ENCODE data around the gene CEP152.
"Not testable (repeated sequence)": the region's sequence is repeated elsewhere in the genome, so short reads cannot be mapped to it uniquely, and the experiment has no call there.

CEP152 gene

GRCh38 chr15:48810414-48811324, at the start of gene CEP152:
TSS of gene CEP152 (minus strand) at chr15:48811069. CDS start at chr15:48805649, 5,420 bp downstream.
- H3K27me3 ChIP-seq (ENCODE audit: control insufficient read depth in 2 of 2, insufficient read depth in 2 of 2, low read length in 2 of 2), result no peaks in the 10 kb centered on the region
- peaks cover 0 to 10% of the 10 kb centered on the region in 2 donors for H3K4me1 ChIP-seq (ENCODE audit: control insufficient read depth in 2 of 2, insufficient read depth in 2 of 2, low read length in 2 of 2)
- peak within 1 kb of the TSS; percentile 52 to 83 for H3K9ac ChIP-seq (ENCODE audit: low read depth in 1 of 2, low read length in 2 of 2)
- no peaks in the 10 kb centered on the region for H3K36me3 ChIP-seq (ENCODE audit: control insufficient read depth in 2 of 2, insufficient read depth in 2 of 2, low read length in 2 of 2)
- H3K27ac ChIP-seq (ENCODE audit: low read depth in 2 of 2, low read length in 2 of 2), result peak within 1 kb of the TSS; percentile 38 to 62
- no peaks in the 10 kb centered on the region for H3K9me3 ChIP-seq (ENCODE audit: control insufficient read depth in 2 of 2, low read length in 2 of 2)
- peak within 1 kb of the TSS; percentile 75 to 91 for H3K4me3 ChIP-seq (ENCODE audit: low read length in 2 of 2)

- no peaks in the 10 kb centered on the region for H3K9me3 ChIP-seq (ENCODE audit: control insufficient read depth in 2 of 2, low read length in 2 of 2)
- H3K27ac ChIP-seq (ENCODE audit: low read depth in 2 of 2, low read length in 2 of 2), result no peak overlapping the region
- H3K36me3 ChIP-seq (ENCODE audit: control insufficient read depth in 2 of 2, insufficient read depth in 2 of 2, low read length in 2 of 2), result no peaks in the 10 kb centered on the region
- no peak overlapping the region for H3K4me3 ChIP-seq (ENCODE audit: low read length in 2 of 2)
- H3K4me1 ChIP-seq (ENCODE audit: control insufficient read depth in 2 of 2, insufficient read depth in 2 of 2, low read length in 2 of 2), result peaks cover 0 to 4% of the 10 kb centered on the region in 2 donors
- no peaks in the 10 kb centered on the region for H3K27me3 ChIP-seq (ENCODE audit: control insufficient read depth in 2 of 2, insufficient read depth in 2 of 2, low read length in 2 of 2)
- H3K9ac ChIP-seq (ENCODE audit: low read depth in 1 of 2, low read length in 2 of 2), result no peak overlapping the region
These were observed 48.6 kb upstream of the CEP152 start for GRCh38 chr15:48859426-48859825.

GRCh38 chr15:48858401-48858800, 47.5 kb upstream of the CEP152 start:
- Histone ChIP-seq H3K27me3 (ENCODE audit: control insufficient read depth in 2 of 2, insufficient read depth in 2 of 2, low read length in 2 of 2) (no peaks in the 10 kb centered on the region), H3K36me3 (ENCODE audit: control insufficient read depth in 2 of 2, insufficient read depth in 2 of 2, low read length in 2 of 2) (no peaks in the 10 kb centered on the region), H3K9me3 (ENCODE audit: control insufficient read depth in 2 of 2, low read length in 2 of 2) (no peaks in the 10 kb centered on the region), H3K4me3 (ENCODE audit: low read length in 2 of 2) (no peak overlapping the region), H3K27ac (ENCODE audit: low read depth in 2 of 2, low read length in 2 of 2) (no peak overlapping the region), H3K4me1 (ENCODE audit: control insufficient read depth in 2 of 2, insufficient read depth in 2 of 2, low read length in 2 of 2) (peaks cover 0 to 4% of the 10 kb centered on the region in 2 donors), H3K9ac (ENCODE audit: low read depth in 1 of 2, low read length in 2 of 2) (no peak overlapping the region)

GRCh38 chr15:48856942-48857341, 46.1 kb upstream of the CEP152 start:
- no peaks in the 10 kb centered on the region for H3K36me3 ChIP-seq (ENCODE audit: control insufficient read depth in 2 of 2, insufficient read depth in 2 of 2, low read length in 2 of 2)
- no peak overlapping the region for H3K9ac ChIP-seq (ENCODE audit: low read depth in 1 of 2, low read length in 2 of 2)
- peaks cover 0 to 4% of the 10 kb centered on the region in 2 donors for H3K4me1 ChIP-seq (ENCODE audit: control insufficient read depth in 2 of 2, insufficient read depth in 2 of 2, low read length in 2 of 2)
- no peak overlapping the region for H3K27ac ChIP-seq (ENCODE audit: low read depth in 2 of 2, low read length in 2 of 2)
- no peaks in the 10 kb centered on the region for H3K27me3 ChIP-seq (ENCODE audit: control insufficient read depth in 2 of 2, insufficient read depth in 2 of 2, low read length in 2 of 2)
- no peak overlapping the region for H3K4me3 ChIP-seq (ENCODE audit: low read length in 2 of 2)
- no peaks in the 10 kb centered on the region for H3K9me3 ChIP-seq (ENCODE audit: control insufficient read depth in 2 of 2, low read length in 2 of 2)

GRCh38 chr15:48855501-48856440, 44.9 kb upstream of the CEP152 start:
- Histone ChIP-seq H3K9ac (ENCODE audit: low read depth in 1 of 2, low read length in 2 of 2) (no peak overlapping the region), H3K4me3 (ENCODE audit: low read length in 2 of 2) (no peak overlapping the region), H3K4me1 (ENCODE audit: control insufficient read depth in 2 of 2, insufficient read depth in 2 of 2, low read length in 2 of 2) (peaks cover 0 to 4% of the 10 kb centered on the region in 2 donors), H3K27me3 (ENCODE audit: control insufficient read depth in 2 of 2, insufficient read depth in 2 of 2, low read length in 2 of 2) (no peaks in the 10 kb centered on the region), H3K27ac (ENCODE audit: low read depth in 2 of 2, low read length in 2 of 2) (no peak overlapping the region), H3K36me3 (ENCODE audit: control insufficient read depth in 2 of 2, insufficient read depth in 2 of 2, low read length in 2 of 2) (no peaks in the 10 kb centered on the region), H3K9me3 (ENCODE audit: control insufficient read depth in 2 of 2, low read length in 2 of 2) (no peaks in the 10 kb centered on the region)

- not testable (repeated sequence) for H3K27me3 ChIP-seq (ENCODE audit: control insufficient read depth in 2 of 2, insufficient read depth in 2 of 2, low read length in 2 of 2); H3K36me3 ChIP-seq (ENCODE audit: control insufficient read depth in 2 of 2, insufficient read depth in 2 of 2, low read length in 2 of 2); H3K4me1 ChIP-seq (ENCODE audit: control insufficient read depth in 2 of 2, insufficient read depth in 2 of 2, low read length in 2 of 2); H3K27ac ChIP-seq (ENCODE audit: low read depth in 2 of 2, low read length in 2 of 2); H3K9me3 ChIP-seq (ENCODE audit: control insufficient read depth in 2 of 2, low read length in 2 of 2); H3K9ac ChIP-seq (ENCODE audit: low read depth in 1 of 2, low read length in 2 of 2); H3K4me3 ChIP-seq (ENCODE audit: low read length in 2 of 2)
These were observed 43.6 kb upstream of the CEP152 start for GRCh38 chr15:48854434-48854833.

GRCh38 chr15:48851956-48852355, 41.1 kb upstream of the CEP152 start:
- H3K9ac ChIP-seq (ENCODE audit: low read depth in 1 of 2, low read length in 2 of 2), result no peak overlapping the region
- H3K9me3 ChIP-seq (ENCODE audit: control insufficient read depth in 2 of 2, low read length in 2 of 2), result no peaks in the 10 kb centered on the region
- H3K36me3 ChIP-seq (ENCODE audit: control insufficient read depth in 2 of 2, insufficient read depth in 2 of 2, low read length in 2 of 2), result no peaks in the 10 kb centered on the region
- no peak overlapping the region for H3K4me3 ChIP-seq (ENCODE audit: low read length in 2 of 2)
- no peak overlapping the region for H3K27ac ChIP-seq (ENCODE audit: low read depth in 2 of 2, low read length in 2 of 2)
- peaks cover 0 to 4% of the 10 kb centered on the region in 2 donors for H3K4me1 ChIP-seq (ENCODE audit: control insufficient read depth in 2 of 2, insufficient read depth in 2 of 2, low read length in 2 of 2)
- H3K27me3 ChIP-seq (ENCODE audit: control insufficient read depth in 2 of 2, insufficient read depth in 2 of 2, low read length in 2 of 2), result no peaks in the 10 kb centered on the region

GRCh38 chr15:48850648-48851047, 39.8 kb upstream of the CEP152 start:
- H3K9me3 ChIP-seq (ENCODE audit: control insufficient read depth in 2 of 2, low read length in 2 of 2), result no peaks in the 10 kb centered on the region
- H3K36me3 ChIP-seq (ENCODE audit: control insufficient read depth in 2 of 2, insufficient read depth in 2 of 2, low read length in 2 of 2), result no peaks in the 10 kb centered on the region
- peaks cover 0 to 4% of the 10 kb centered on the region in 2 donors for H3K4me1 ChIP-seq (ENCODE audit: control insufficient read depth in 2 of 2, insufficient read depth in 2 of 2, low read length in 2 of 2)
- H3K4me3 ChIP-seq (ENCODE audit: low read length in 2 of 2), result no peak overlapping the region
- H3K9ac ChIP-seq (ENCODE audit: low read depth in 1 of 2, low read length in 2 of 2), result no peak overlapping the region
- no peak overlapping the region for H3K27ac ChIP-seq (ENCODE audit: low read depth in 2 of 2, low read length in 2 of 2)
- H3K27me3 ChIP-seq (ENCODE audit: control insufficient read depth in 2 of 2, insufficient read depth in 2 of 2, low read length in 2 of 2), result no peaks in the 10 kb centered on the region

- Histone ChIP-seq H3K27ac (ENCODE audit: low read depth in 2 of 2, low read length in 2 of 2) (no peak overlapping the region), H3K9ac (ENCODE audit: low read depth in 1 of 2, low read length in 2 of 2) (no peak overlapping the region), H3K9me3 (ENCODE audit: control insufficient read depth in 2 of 2, low read length in 2 of 2) (no peaks in the 10 kb centered on the region), H3K4me1 (ENCODE audit: control insufficient read depth in 2 of 2, insufficient read depth in 2 of 2, low read length in 2 of 2) (no peaks in the 10 kb centered on the region), H3K36me3 (ENCODE audit: control insufficient read depth in 2 of 2, insufficient read depth in 2 of 2, low read length in 2 of 2) (no peaks in the 10 kb centered on the region), H3K27me3 (ENCODE audit: control insufficient read depth in 2 of 2, insufficient read depth in 2 of 2, low read length in 2 of 2) (no peaks in the 10 kb centered on the region), H3K4me3 (ENCODE audit: low read length in 2 of 2) (no peak overlapping the region)
These were observed 34.3 kb upstream of the CEP152 start for GRCh38 chr15:48845123-48845522.

- Histone ChIP-seq H3K27me3 (ENCODE audit: control insufficient read depth in 2 of 2, insufficient read depth in 2 of 2, low read length in 2 of 2) (no peaks in the 10 kb centered on the region), H3K36me3 (ENCODE audit: control insufficient read depth in 2 of 2, insufficient read depth in 2 of 2, low read length in 2 of 2) (no peaks in the 10 kb centered on the region), H3K4me1 (ENCODE audit: control insufficient read depth in 2 of 2, insufficient read depth in 2 of 2, low read length in 2 of 2) (no peaks in the 10 kb centered on the region), H3K9ac (ENCODE audit: low read depth in 1 of 2, low read length in 2 of 2) (no peak overlapping the region), H3K9me3 (ENCODE audit: control insufficient read depth in 2 of 2, low read length in 2 of 2) (no peaks in the 10 kb centered on the region), H3K27ac (ENCODE audit: low read depth in 2 of 2, low read length in 2 of 2) (no peak overlapping the region), H3K4me3 (ENCODE audit: low read length in 2 of 2) (no peak overlapping the region)
These were observed 31.6 kb upstream of the CEP152 start for GRCh38 chr15:48842501-48842900.
